ENCODE data around the gene CIAO2A. TPM values are rescaled to one million over a fixed set of nuclear protein-coding genes. Genes with fewer than 3 reads are reported as not detected.

The CIAO2A gene
- total RNA-seq, 1 experiment from 2014 or later: 74.4 TPM

DNA sequence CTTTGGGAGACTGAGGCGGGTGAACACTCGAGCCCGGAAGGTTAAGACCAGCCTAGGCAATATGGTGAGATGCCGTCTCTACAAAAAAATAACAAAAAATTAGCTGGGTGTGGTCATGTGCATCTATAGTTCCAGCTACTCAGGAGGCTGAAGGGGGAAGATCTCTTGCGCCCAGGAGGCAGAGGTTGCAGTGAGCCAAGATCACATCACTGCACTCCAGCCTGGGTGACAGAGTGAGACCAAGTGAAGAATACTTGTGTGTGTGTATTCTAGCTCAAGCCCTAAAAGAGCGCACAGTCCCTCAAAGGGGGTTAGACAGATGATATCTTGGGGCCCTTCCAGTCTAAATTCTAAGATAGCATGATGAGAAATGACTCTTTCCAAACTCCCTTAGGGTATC lies 71.1 kb downstream of the CIAO2A start:
- no peak overlapping the region for H3T11ph ChIP-seq (ENCODE audit: low read length)
- no peak overlapping the region for H4K8ac ChIP-seq (replicated peaks; ENCODE audit: insufficient read length, low read depth, low read length)
- H3K27me3 ChIP-seq (ENCODE audit: insufficient read depth, low read length): no peaks in the 10 kb centered on the region
- Mint-ChIP-seq H3K27ac (no peak overlapping the region), H3K4me3 (no peak overlapping the region), H3K36me3 (ENCODE audit: insufficient read depth in 1 of 3, low read depth in 3 of 3) (no peaks in the 10 kb centered on the region), H3K9me3 (no peaks in the 10 kb centered on the region), H3K4me1 (peaks cover 26% of the 10 kb centered on the region in 2 experiments), H3K27me3 (ENCODE audit: low read depth) (no peaks in the 10 kb centered on the region)
- H2BK5ac ChIP-seq (ENCODE audit: insufficient read length, low read length): no peak overlapping the region
- TF ChIP-seq, protein P1, sequence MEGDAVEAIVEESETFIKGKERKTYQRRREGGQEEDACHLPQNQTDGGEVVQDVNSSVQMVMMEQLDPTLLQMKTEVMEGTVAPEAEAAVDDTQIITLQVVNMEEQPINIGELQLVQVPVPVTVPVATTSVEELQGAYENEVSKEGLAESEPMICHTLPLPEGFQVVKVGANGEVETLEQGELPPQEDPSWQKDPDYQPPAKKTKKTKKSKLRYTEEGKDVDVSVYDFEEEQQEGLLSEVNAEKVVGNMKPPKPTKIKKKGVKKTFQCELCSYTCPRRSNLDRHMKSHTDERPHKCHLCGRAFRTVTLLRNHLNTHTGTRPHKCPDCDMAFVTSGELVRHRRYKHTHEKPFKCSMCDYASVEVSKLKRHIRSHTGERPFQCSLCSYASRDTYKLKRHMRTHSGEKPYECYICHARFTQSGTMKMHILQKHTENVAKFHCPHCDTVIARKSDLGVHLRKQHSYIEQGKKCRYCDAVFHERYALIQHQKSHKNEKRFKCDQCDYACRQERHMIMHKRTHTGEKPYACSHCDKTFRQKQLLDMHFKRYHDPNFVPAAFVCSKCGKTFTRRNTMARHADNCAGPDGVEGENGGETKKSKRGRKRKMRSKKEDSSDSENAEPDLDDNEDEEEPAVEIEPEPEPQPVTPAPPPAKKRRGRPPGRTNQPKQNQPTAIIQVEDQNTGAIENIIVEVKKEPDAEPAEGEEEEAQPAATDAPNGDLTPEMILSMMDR (conservative IDR thresholded peaks at IDR 0.05): no peak
- H4K20me1 ChIP-seq (ENCODE audit: control insufficient read depth, insufficient read depth, insufficient read length): no peaks in the 10 kb centered on the region
- no peak overlapping the region for H3K4me2 ChIP-seq (ENCODE audit: insufficient read depth, insufficient read length, low read length)
- no peak overlapping the region for H2BK120ac ChIP-seq (ENCODE audit: low read depth, low read length, poor library complexity, severe bottlenecking)
- H3K4ac ChIP-seq (ENCODE audit: low read depth, low read length): no peak overlapping the region
- H4K91ac ChIP-seq (ENCODE audit: insufficient read length, low read depth, low read length): no peak overlapping the region
- H2AFZ ChIP-seq (ENCODE audit: low read length): no peak overlapping the region
- no peak overlapping the region for H3K23ac ChIP-seq (ENCODE audit: insufficient read length, low read depth, low read length)
- H3K18ac ChIP-seq (ENCODE audit: insufficient read length, low read depth, low read length): no peak overlapping the region
- no peak overlapping the region for H3K9ac ChIP-seq (ENCODE audit: extremely low read depth, insufficient read length, low read length)
- H3K14ac ChIP-seq (ENCODE audit: insufficient read depth, low read length): no peak overlapping the region
- no peak overlapping the region for H2BK20ac ChIP-seq (ENCODE audit: low read depth, low read length, poor library complexity, severe bottlenecking)
- H2BK12ac ChIP-seq (ENCODE audit: insufficient read length, low read depth, low read length): no peak overlapping the region
- WGBS (ENCODE audit: extremely low coverage, insufficient read length, low lambda C conversion rate): no CpG with 5 or more reads among the region's 6 CpGs
- H2AK5ac ChIP-seq (ENCODE audit: insufficient read length, low read length): no peak overlapping the region
- H3K56ac ChIP-seq (ENCODE audit: insufficient read length, low read depth, low read length): no peak overlapping the region
- H3K23me2 ChIP-seq (ENCODE audit: insufficient read length, low read depth, low read length, poor library complexity, severe bottlenecking): no peaks in the 10 kb centered on the region
- no peaks in the 10 kb centered on the region for H3K9me3 ChIP-seq (ENCODE audit: control insufficient read depth, low read depth, low read length)
- no peaks in the 10 kb centered on the region for H3K79me1 ChIP-seq (ENCODE audit: insufficient read depth, low read depth, low read length, poor library complexity, severe bottlenecking)
- no peaks in the 10 kb centered on the region; the same call in 1 of the 2 replicates for H3K4me1 ChIP-seq (ENCODE audit: insufficient read depth, low read length)
- no peak overlapping the region for H3K27ac ChIP-seq (ENCODE audit: insufficient read length, low read depth, low read length)
- no peak overlapping the region for H4K5ac ChIP-seq (ENCODE audit: insufficient read length, low read depth, low read length)
- DNase-seq: no peak
- no peak overlapping the region for H2BK15ac ChIP-seq (ENCODE audit: low read depth, low read length)
- H3K79me2 ChIP-seq (ENCODE audit: insufficient read depth, low read length): no peaks in the 10 kb centered on the region

Other genes with a start within 250 kb of the CIAO2A start
- gene DAPK2, start 47.4 kb downstream of the CIAO2A start, total RNA-seq (2021): 3.5 and 4.6 TPM in 2 replicates
- gene SNX1, start 2.1 kb upstream of the CIAO2A start, total RNA-seq (2021): 52.8 and 58.8 TPM in 2 replicates
- gene SNX22, start 57.9 kb upstream of the CIAO2A start, total RNA-seq (2021): 4.4 and 4.8 TPM in 2 replicates
- gene PPIB, start 69.2 kb upstream of the CIAO2A start, total RNA-seq (2021): 433 and 435 TPM in 2 replicates

All from H9 (cell line).